MCF 10A (cell line): ENCODE results near the gene PAGR1. TPM values are rescaled to one million over a fixed set of nuclear protein-coding genes. Genes with fewer than 3 reads are reported as not detected.
A peak's percentile ranks its signal among the peaks of the same experiment; 100 is the strongest.
"Not testable (repeated sequence)": the region's sequence is repeated elsewhere in the genome, so short reads cannot be mapped to it uniquely, and the experiment has no call there.

Experiments used
- BruUV-seq: library from RNA; stranded (reverse); fragments of 400-500 nt; replicated peaks from 2 replicates; lab custom pipeline; 2021; lab: Mats Ljungman, UMichigan
- CTCF ChIA-PET: fragments of 300-600 bp; sonication (Branson Sonifier 250); formaldehyde crosslinking; extraction: SDS; loops from one replicate; lab custom pipeline; 2021; ENCODE audit warnings: antibody characterized with exemption, inconsistent platforms; lab: Yijun Ruan, JAX
- POLR2A ChIA-PET: fragments of 300-600, 350-650 bp; sonication (Branson Sonifier 250); formaldehyde crosslinking; extraction: SDS; loops from one replicate; lab custom pipeline; 2020; ENCODE audit warnings: antibody characterized with exemption, inconsistent platforms; lab: Yijun Ruan, JAX
- DNase-seq: peaks from one replicate; pipeline ENCODE4 v3.0.0-alpha.2; 2018; ENCODE audit not compliant: unreplicated experiment
- H3K27ac Mint-ChIP-seq: one replicate; pipeline ENCODE4 v1.8.0; 2022; ENCODE audit warnings: mild to moderate bottlenecking, low read depth, mixed read lengths; ENCODE audit not compliant: unreplicated experiment
- H3K27me3 Mint-ChIP-seq: one replicate; pipeline ENCODE4 v1.8.0; 2022; ENCODE audit warnings: mixed read lengths; ENCODE audit not compliant: insufficient read depth, unreplicated experiment
- H3K36me3 Mint-ChIP-seq: one replicate; pipeline ENCODE4 v1.8.0; 2022; ENCODE audit warnings: mild to moderate bottlenecking, moderate library complexity, mixed read lengths; ENCODE audit not compliant: insufficient read depth, unreplicated experiment
- H3K4me1 Mint-ChIP-seq: one replicate; pipeline ENCODE4 v1.8.0; 2022; ENCODE audit warnings: mixed read lengths; ENCODE audit not compliant: insufficient read depth, unreplicated experiment
- H3K4me3 Mint-ChIP-seq: one replicate; pipeline ENCODE4 v1.8.0; 2022; ENCODE audit warnings: mild to moderate bottlenecking, moderate library complexity, mixed read lengths; ENCODE audit not compliant: unreplicated experiment
- H3K9me3 Mint-ChIP-seq: one replicate; pipeline ENCODE4 v1.8.0; 2022; ENCODE audit warnings: mixed read lengths; ENCODE audit not compliant: unreplicated experiment
- CTCF ChIP-seq: fragments of 200-600 bp; IDR thresholded peaks from one replicate; pipeline ENCODE4 v1.8.0; 2022; ENCODE audit warnings: antibody characterized with exemption, mild to moderate bottlenecking; ENCODE audit not compliant: unreplicated experiment
- intact Hi-C: fragments of 100-400 bp; cut with micrococcal nuclease; formaldehyde crosslinking; loops from 2 replicates; pipeline ENCODE4 v1.14.1; 2022
- total RNA-seq: library from RNA; stranded (reverse); gene quantifications from 2 replicates; pipeline ENCODE4 v1.2.3, GENCODE V29; 2022

The PAGR1 gene
- total RNA-seq, 1 experiment from 2014 or later = 25.0 TPM

- H3K27ac Mint-ChIP-seq = peak within 1 kb of the TSS; percentile 89
- peak within 1 kb of the TSS; percentile 84 for H3K4me3 Mint-ChIP-seq
- BruUV-seq = no TSS peak
- intact Hi-C loops = loop anchor here (1.0 to 2.0 kb wide), 3 partner anchors 15 to 90 kb away; partner anchors contain the start of gene PAGR1
- no peaks in the 10 kb centered on the region for H3K9me3 Mint-ChIP-seq
- peak; percentile 99 for DNase-seq
- peak; percentile 59 for TF ChIP-seq CTCF
- ChIA-PET CTCF (interaction anchor here (0.5 to 2.0 kb wide), 22 partner anchors 8 to 273 kb away, joined by 3 to 7 read pairs (median 3); partner anchors contain the start of genes KCTD13, MAZ, PAGR1 and TLCD3B), POLR2A (interaction anchor here (0.6 to 5.6 kb wide), 22 partner anchors 12 to 581 kb away, joined by 3 to 94 read pairs (median 4); partner anchors contain the start of genes ALDOA, INO80E, KCTD13 and MVP)
- no peaks in the 10 kb centered on the region for H3K36me3 Mint-ChIP-seq
- peaks cover 28% of the 10 kb centered on the region for H3K4me1 Mint-ChIP-seq
- no peaks in the 10 kb centered on the region for H3K27me3 Mint-ChIP-seq
Measured at GRCh38 chr16:29790183-29790948, 25.6 kb upstream of the PAGR1 start, which contains the start of gene KIF22. TSS of gene KIF22 (plus strand) at chr16:29790751. CDS start at chr16:29790760, 9 bp downstream.

GRCh38 chr16:29790949-29791844 lies 24.8 kb upstream of the PAGR1 start:
- intact Hi-C loops = loop anchor here (1.0 to 2.0 kb wide), 3 partner anchors 14 to 90 kb away; partner anchors contain the start of gene PAGR1
- CTCF ChIA-PET = interaction anchor here (0.6 to 1.5 kb wide), 11 partner anchors 10 to 623 kb away, joined by 3 to 7 read pairs (median 3); partner anchors contain the start of gene MAZ
- H3K27me3 Mint-ChIP-seq = no peaks in the 10 kb centered on the region

GRCh38 chr16:29791845-29792807 lies 23.8 kb upstream of the PAGR1 start:
- no peaks in the 10 kb centered on the region for H3K27me3 Mint-ChIP-seq
- no TSS peak for BruUV-seq
- H3K4me3 Mint-ChIP-seq = peak overlapping the region; percentile 84
- H3K9me3 Mint-ChIP-seq = no peaks in the 10 kb centered on the region
- H3K36me3 Mint-ChIP-seq = no peaks in the 10 kb centered on the region
- POLR2A ChIA-PET = interaction anchor here (1.3 to 5.6 kb wide), 5 partner anchors 10 to 134 kb away, joined by 4 to 94 read pairs (median 30); partner anchors contain the start of genes KCTD13 and PAGR1
- H3K27ac Mint-ChIP-seq = peak overlapping the region; percentile 89
- no peak for TF ChIP-seq CTCF
- intact Hi-C loops = loop anchor here (2.0 kb wide), 1 partner anchor 91 kb away; no protein-coding TSS in a partner anchor
- peaks cover 28% of the 10 kb centered on the region for H3K4me1 Mint-ChIP-seq
- CTCF ChIA-PET = interaction anchor here (0.6 kb wide), 1 partner anchor 622 kb away, joined by 6 read pairs; no protein-coding TSS in a partner anchor
- DNase-seq = no peak

More at GRCh38 chr16:29790949-29791844, 24.8 kb upstream of the PAGR1 start:
- H3K9me3 Mint-ChIP-seq = no peaks in the 10 kb centered on the region
- H3K4me1 Mint-ChIP-seq = peaks cover 28% of the 10 kb centered on the region
- DNase-seq = no peak
- TSS peak; percentile 54 for BruUV-seq
- peak overlapping the region; percentile 89 for H3K27ac Mint-ChIP-seq
- POLR2A ChIA-PET = interaction anchor here (0.6 to 5.6 kb wide), 13 partner anchors 11 to 285 kb away, joined by 3 to 94 read pairs (median 5); partner anchors contain the start of genes KCTD13, MVP and PAGR1
- no peak for TF ChIP-seq CTCF
- H3K36me3 Mint-ChIP-seq = no peaks in the 10 kb centered on the region
- H3K4me3 Mint-ChIP-seq = peak overlapping the region; percentile 84

GRCh38 chr16:29793153-29793552 lies 22.8 kb upstream of the PAGR1 start:
- BruUV-seq, H3K27me3 Mint-ChIP-seq, DNase-seq, H3K4me3 Mint-ChIP-seq, intact Hi-C loops, H3K27ac Mint-ChIP-seq, H3K36me3 Mint-ChIP-seq, H3K9me3 Mint-ChIP-seq: not testable (repeated sequence)
- ChIA-PET CTCF (interaction anchor here (0.6 to 1.6 kb wide), 3 partner anchors 11 to 58 kb away, joined by 3 to 8 read pairs (median 3); partner anchors contain the start of gene PAGR1), POLR2A (interaction anchor here (0.5 to 3.2 kb wide), 2 partner anchors 11 to 13 kb away, joined by 3 to 20 read pairs; no protein-coding TSS in a partner anchor)
- peaks cover 28% of the 10 kb centered on the region for H3K4me1 Mint-ChIP-seq
